GM12878 (cell line): Measurements from ENCODE around the gene ARHGDIG. TPM values are rescaled to one million over a fixed set of nuclear protein-coding genes. Genes with fewer than 3 reads are reported as not detected.

ENCODE experiments used
- ATAC-seq: fragments of 200-7000 bp; cut with Tn5 transposase; 3 replicates; pipeline ENCODE4 v1.9.1; 2020; ENCODE audit warnings: mild to moderate bottlenecking, moderate library complexity
- BruUV-seq: library from RNA; stranded (reverse); fragments of 400-500 nt; replicated peaks from 2 replicates; lab custom pipeline; 2021; lab: Mats Ljungman, UMichigan
- CTCF ChIA-PET: fragments of 300-600 bp; sonication (Branson Sonifier 250); formaldehyde crosslinking; extraction: SDS; loops from one replicate; lab custom pipeline; 2021; ENCODE audit warnings: inconsistent platforms; lab: Yijun Ruan, JAX
- POLR2A ChIA-PET: fragments of 350-600 bp; formaldehyde crosslinking; extraction: SDS; loops from one replicate; lab custom pipeline; 2021; ENCODE audit warnings: inconsistent platforms; lab: Charles Lee
- RAD21 ChIA-PET: fragments of 300-600 bp; sonication (Branson Sonifier 250); formaldehyde crosslinking; loops from one replicate; lab custom pipeline; 2023; ENCODE audit warnings: antibody characterized with exemption; ENCODE audit not compliant: unreplicated experiment; lab: Charles Lee
- SMC1A ChIA-PET: fragments of 300-600 bp; sonication (Branson Sonifier 250); formaldehyde crosslinking; loops from one replicate; lab custom pipeline; 2023; ENCODE audit not compliant: unreplicated experiment, uncharacterized antibody; lab: Charles Lee
- DNase-seq: peaks from one replicate; pipeline ENCODE4 v3.0.0-alpha.2; 2011; ENCODE audit warnings: low read depth, low spot score
- FAIRE-seq: peaks from 3 replicates; lab custom pipeline; 2011; peaks lifted over from hg19 to GRCh38; lab: Jason Lieb, UNC
- H2AFZ ChIP-seq: 2 replicates; pipeline ENCODE4 v1.6.0; 2011; ENCODE audit warnings: low read depth, low read length, control low read depth; ENCODE audit not compliant: control insufficient read depth
- H3K27ac ChIP-seq: 2 replicates; pipeline ENCODE4 v1.5.1; 2011; ENCODE audit warnings: control low read depth; ENCODE audit not compliant: control insufficient read depth, insufficient read depth
- H3K27me3 ChIP-seq, 2 experiments: replicated peaks in 1 of 2; 2 replicates each; pipeline versions ENCODE4 v1.6.0 to v1.6.1; 2011; ENCODE audit warnings: low read length in 1 of 2; ENCODE audit not compliant: control insufficient read depth in 2 of 2, insufficient read depth in 2 of 2
- H3K36me3 ChIP-seq, 2 experiments: 2 replicates each; pipeline ENCODE4 v1.5.1; 2011; ENCODE audit warnings: low read length in 1 of 2; ENCODE audit not compliant: control insufficient read depth in 2 of 2, insufficient read depth in 2 of 2
- H3K4me1 ChIP-seq: 2 replicates; pipeline ENCODE4 v1.6.1; 2011; ENCODE audit warnings: mild to moderate bottlenecking, low read length, moderate library complexity, mixed read lengths; ENCODE audit not compliant: control insufficient read depth, insufficient read depth
- H3K4me2 ChIP-seq: 2 replicates; pipeline ENCODE4 v1.6.0; 2011; ENCODE audit warnings: control low read depth; ENCODE audit not compliant: control insufficient read depth, insufficient read depth
- H3K4me3 ChIP-seq: fragments of 200-600 bp; sonication (generic); 2 replicates; pipeline ENCODE4 v1.5.1; 2016
- H3K79me2 ChIP-seq: 2 replicates; pipeline ENCODE4 v1.6.0; 2011; ENCODE audit warnings: low read length; ENCODE audit not compliant: control insufficient read depth, insufficient read depth
- H3K9ac ChIP-seq: 2 replicates; pipeline ENCODE4 v1.8.0; 2011; ENCODE audit warnings: low read length, control low read depth, mixed read lengths; ENCODE audit not compliant: control insufficient read depth, insufficient read depth
- H3K9me3 ChIP-seq: replicated peaks from 3 replicates; pipeline ENCODE4 v1.5.1; 2011; ENCODE audit warnings: mild to moderate bottlenecking, low read length; ENCODE audit not compliant: control insufficient read depth, insufficient read depth
- H4K20me1 ChIP-seq: 2 replicates; pipeline ENCODE4 v1.6.0; 2011; ENCODE audit not compliant: control insufficient read depth, insufficient read depth
- ETV6 ChIP-seq, 2 experiments: fragments of 450-650 bp in 1 of 2; IDR thresholded peaks in 1 of 2; conservative IDR thresholded peaks in 1 of 2; 2 replicates each; pipeline ENCODE4 v1.6.1; 2014; ENCODE audit warnings: antibody characterized with exemption in 1 of 2, borderline replicate concordance in 1 of 2, low read depth in 1 of 2, mild to moderate bottlenecking in 1 of 2, moderate library complexity in 1 of 2
- FOXK2 ChIP-seq: fragments of 450-650 bp; IDR thresholded peaks from 2 replicates; pipeline ENCODE4 v1.6.1; 2017; ENCODE audit warnings: mild to moderate bottlenecking, moderate library complexity
- HDAC2 ChIP-seq: fragments of 200-600 bp; sonication (generic); IDR thresholded peaks from 2 replicates; pipeline ENCODE4 v1.6.1; 2017
- POLR2AphosphoS5 ChIP-seq: IDR thresholded peaks from 2 replicates; pipeline ENCODE4 v1.6.1; 2011; ENCODE audit warnings: mild to moderate bottlenecking, low read length, inconsistent platforms
- RUNX3 ChIP-seq: IDR thresholded peaks from 2 replicates; pipeline ENCODE4 v1.6.1; 2012; ENCODE audit warnings: low read length, inconsistent platforms
- SRF ChIP-seq, 2 experiments: IDR thresholded peaks; 2 replicates each; pipeline ENCODE4 v1.6.1; 2011; ENCODE audit warnings: low read depth in 2 of 2, low read length in 2 of 2, mild to moderate bottlenecking in 1 of 2, moderate library complexity in 1 of 2
- YBX1 ChIP-seq: fragments of 450-650 bp; IDR thresholded peaks from 2 replicates; pipeline ENCODE4 v1.6.1; 2016; ENCODE audit warnings: antibody characterized with exemption
- ZNF384 ChIP-seq: IDR thresholded peaks from 2 replicates; pipeline ENCODE4 v1.6.1; 2012; ENCODE audit warnings: low read depth, mild to moderate bottlenecking, low read length, improper control_type of control experiment, borderline replicate concordance
- ZNF622 ChIP-seq: fragments of 450-650 bp; IDR thresholded peaks from 2 replicates; pipeline ENCODE4 v1.6.1; 2017; ENCODE audit warnings: mild to moderate bottlenecking, inconsistent platforms
- ZZZ3 ChIP-seq: IDR thresholded peaks from 2 replicates; pipeline ENCODE4 v1.6.1; 2011; ENCODE audit warnings: low read depth; ENCODE audit not compliant: control insufficient read depth, insufficient read length
- WGBS: methylation state at CpG from one replicate; pipeline ENCODE4 v1.1.6; 2016; ENCODE audit warnings: low lambda C conversion rate; ENCODE audit not compliant: insufficient replicate concordance, insufficient coverage; ENCODE audit errors: missing lambda C conversion rate; 5-methylcytosine and 5-hydroxymethylcytosine counted together
- in situ Hi-C: fragments of 300-500 bp; cut with MboI; formaldehyde crosslinking; loops from 9 replicates; pipeline ENCODE4 v1.14.3; 2018; ENCODE audit warnings: mixed read lengths
- intact Hi-C: fragments of 100-400 bp; cut with micrococcal nuclease; formaldehyde crosslinking; loops from one replicate; pipeline ENCODE4 v1.14.2; 2022; ENCODE audit not compliant: unreplicated experiment
- polyA plus RNA-seq, 11 experiments: library from polyadenylated mRNA; depleted of rRNA in 4 of 11; unstranded in 6 of 11; stranded (reverse) in 5 of 11; fragments of >200 nt; fragmentation: Nextera tagmentation in 4 of 11; fragmentation: Illumina TruSeq in 1 of 11; extraction: Ambion mirVana in 4 of 11; extraction: Trizol in 1 of 11; gene quantifications; 1 replicate in 1 of 11; 2 replicates in 10 of 11; pipeline versions ENCODE4 v1.2.1 to v1.2.3, GENCODE V29; 2011 to 2016; ENCODE audit warnings: inconsistent platforms in 2 of 11, missing spikeins in 2 of 11, low read depth in 1 of 11
- total RNA-seq, 4 experiments: library from RNA; depleted of rRNA in 3 of 4; stranded (reverse); fragments of >200 nt in 3 of 4; fragmentation: Illumina TruSeq in 1 of 4; extraction: Trizol in 1 of 4; gene quantifications; 2 replicates each; pipeline versions ENCODE4 v1.2.1 to v1.2.3, GENCODE V29; 2013 to 2021
- TF ChIP-seq, protein P1 (sequence below): IDR thresholded peaks from 2 replicates; pipeline ENCODE4 v1.6.1; 2011; ENCODE audit warnings: borderline replicate concordance, low read depth, mild to moderate bottlenecking, moderate library complexity, low read length; ENCODE audit not compliant: insufficient read depth, poor library complexity, severe bottlenecking
- TF ChIP-seq, protein P2 (sequence below): IDR thresholded peaks from 2 replicates; pipeline ENCODE4 v1.6.1; 2012; ENCODE audit warnings: low read length, inconsistent platforms
- TF ChIP-seq, protein P3 (sequence below): fragments of 450-650 bp; IDR thresholded peaks from 2 replicates; pipeline ENCODE4 v1.6.1; 2016; ENCODE audit warnings: mild to moderate bottlenecking, moderate library complexity, borderline replicate concordance
- TF ChIP-seq, protein P4 (sequence below): fragments of 450-650 bp; IDR thresholded peaks from 2 replicates; pipeline ENCODE4 v1.6.1; 2017; ENCODE audit warnings: borderline replicate concordance
- TF ChIP-seq, protein P5 (sequence below): IDR thresholded peaks from 2 replicates; pipeline ENCODE4 v1.6.1; 2011; ENCODE audit warnings: low read depth, low read length, improper control_type of control experiment, borderline replicate concordance

ARHGDIG gene
- total and polyA plus RNA-seq, 10 of the 15 experiments (the other 5 are each of a cell fraction or from before 2014, with no cell fraction given) = not detected

DNA sequence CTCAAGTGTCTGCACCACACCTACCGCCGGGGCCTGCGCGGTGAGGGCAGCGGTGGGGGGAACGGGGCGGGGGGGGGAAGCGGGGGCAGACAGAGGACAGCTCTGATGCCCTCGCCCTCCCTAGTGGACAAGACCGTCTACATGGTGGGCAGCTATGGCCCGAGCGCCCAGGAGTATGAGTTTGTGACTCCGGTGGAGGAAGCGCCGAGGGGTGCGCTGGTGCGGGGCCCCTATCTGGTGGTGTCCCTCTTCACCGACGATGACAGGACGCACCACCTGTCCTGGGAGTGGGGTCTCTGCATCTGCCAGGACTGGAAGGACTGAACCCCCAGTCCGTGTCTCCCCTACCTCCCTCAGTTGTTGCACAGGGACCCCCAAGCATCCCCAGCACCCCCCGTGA is 2.1 kb downstream of the ARHGDIG start:
- ATAC-seq (no peak), FAIRE-seq (no peak), DNase-seq (no peak)
- in situ Hi-C loops (no loop called here), intact Hi-C loops (no loop called here)
- Histone ChIP-seq H2AFZ (no peak overlapping the region), H3K36me3 (no peaks in the 10 kb centered on the region; a peak in 1 of 4 replicates), H3K9me3 (no peaks in the 10 kb centered on the region), H3K4me1 (no peaks in the 10 kb centered on the region), H3K79me2 (no peaks in the 10 kb centered on the region), H3K4me2 (no peak overlapping the region), H4K20me1 (no peaks in the 10 kb centered on the region), H3K27ac (no peak overlapping the region), H3K27me3 (no peaks in the 10 kb centered on the region; a peak in 1 of 4 replicates), H3K4me3 (no peak overlapping the region), H3K9ac (no peak overlapping the region)
- no TSS peak for BruUV-seq
- ChIA-PET CTCF (no interaction called here), POLR2A (no interaction called here), RAD21 (no interaction called here), SMC1A (no interaction called here)
- WGBS = 61% methylated on average over 11 of the region's 22 CpGs
- TF ChIP-seq RUNX3 = no peak
- TF ChIP-seq ZNF622 = no peak
- no peak for TF ChIP-seq ZNF384
- TF ChIP-seq, protein P1, sequence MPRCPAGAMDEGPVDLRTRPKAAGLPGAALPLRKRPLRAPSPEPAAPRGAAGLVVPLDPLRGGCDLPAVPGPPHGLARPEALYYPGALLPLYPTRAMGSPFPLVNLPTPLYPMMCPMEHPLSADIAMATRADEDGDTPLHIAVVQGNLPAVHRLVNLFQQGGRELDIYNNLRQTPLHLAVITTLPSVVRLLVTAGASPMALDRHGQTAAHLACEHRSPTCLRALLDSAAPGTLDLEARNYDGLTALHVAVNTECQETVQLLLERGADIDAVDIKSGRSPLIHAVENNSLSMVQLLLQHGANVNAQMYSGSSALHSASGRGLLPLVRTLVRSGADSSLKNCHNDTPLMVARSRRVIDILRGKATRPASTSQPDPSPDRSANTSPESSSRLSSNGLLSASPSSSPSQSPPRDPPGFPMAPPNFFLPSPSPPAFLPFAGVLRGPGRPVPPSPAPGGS = no peak
- TF ChIP-seq SRF (IDR thresholded peaks at IDR 0.05; ENCODE audit: low read depth in 2 of 2, low read length in 2 of 2) = no peak
- no peak for TF ChIP-seq ETV6 (conservative IDR thresholded peaks at IDR 0.05 in 1 of 2, IDR thresholded peaks at IDR 0.05 in 1 of 2; ENCODE audit: borderline replicate concordance in 1 of 2, low read depth in 1 of 2)
- no peak for TF ChIP-seq YBX1
- TF ChIP-seq HDAC2 = no peak
- no peak for TF ChIP-seq POLR2AphosphoS5
- TF ChIP-seq ZZZ3 = no peak
- TF ChIP-seq FOXK2 = no peak
- TF ChIP-seq, protein P2, sequence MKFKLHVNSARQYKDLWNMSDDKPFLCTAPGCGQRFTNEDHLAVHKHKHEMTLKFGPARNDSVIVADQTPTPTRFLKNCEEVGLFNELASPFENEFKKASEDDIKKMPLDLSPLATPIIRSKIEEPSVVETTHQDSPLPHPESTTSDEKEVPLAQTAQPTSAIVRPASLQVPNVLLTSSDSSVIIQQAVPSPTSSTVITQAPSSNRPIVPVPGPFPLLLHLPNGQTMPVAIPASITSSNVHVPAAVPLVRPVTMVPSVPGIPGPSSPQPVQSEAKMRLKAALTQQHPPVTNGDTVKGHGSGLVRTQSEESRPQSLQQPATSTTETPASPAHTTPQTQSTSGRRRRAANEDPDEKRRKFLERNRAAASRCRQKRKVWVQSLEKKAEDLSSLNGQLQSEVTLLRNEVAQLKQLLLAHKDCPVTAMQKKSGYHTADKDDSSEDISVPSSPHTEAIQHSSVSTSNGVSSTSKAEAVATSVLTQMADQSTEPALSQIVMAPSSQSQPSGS = no peak
- TF ChIP-seq, protein P3, sequence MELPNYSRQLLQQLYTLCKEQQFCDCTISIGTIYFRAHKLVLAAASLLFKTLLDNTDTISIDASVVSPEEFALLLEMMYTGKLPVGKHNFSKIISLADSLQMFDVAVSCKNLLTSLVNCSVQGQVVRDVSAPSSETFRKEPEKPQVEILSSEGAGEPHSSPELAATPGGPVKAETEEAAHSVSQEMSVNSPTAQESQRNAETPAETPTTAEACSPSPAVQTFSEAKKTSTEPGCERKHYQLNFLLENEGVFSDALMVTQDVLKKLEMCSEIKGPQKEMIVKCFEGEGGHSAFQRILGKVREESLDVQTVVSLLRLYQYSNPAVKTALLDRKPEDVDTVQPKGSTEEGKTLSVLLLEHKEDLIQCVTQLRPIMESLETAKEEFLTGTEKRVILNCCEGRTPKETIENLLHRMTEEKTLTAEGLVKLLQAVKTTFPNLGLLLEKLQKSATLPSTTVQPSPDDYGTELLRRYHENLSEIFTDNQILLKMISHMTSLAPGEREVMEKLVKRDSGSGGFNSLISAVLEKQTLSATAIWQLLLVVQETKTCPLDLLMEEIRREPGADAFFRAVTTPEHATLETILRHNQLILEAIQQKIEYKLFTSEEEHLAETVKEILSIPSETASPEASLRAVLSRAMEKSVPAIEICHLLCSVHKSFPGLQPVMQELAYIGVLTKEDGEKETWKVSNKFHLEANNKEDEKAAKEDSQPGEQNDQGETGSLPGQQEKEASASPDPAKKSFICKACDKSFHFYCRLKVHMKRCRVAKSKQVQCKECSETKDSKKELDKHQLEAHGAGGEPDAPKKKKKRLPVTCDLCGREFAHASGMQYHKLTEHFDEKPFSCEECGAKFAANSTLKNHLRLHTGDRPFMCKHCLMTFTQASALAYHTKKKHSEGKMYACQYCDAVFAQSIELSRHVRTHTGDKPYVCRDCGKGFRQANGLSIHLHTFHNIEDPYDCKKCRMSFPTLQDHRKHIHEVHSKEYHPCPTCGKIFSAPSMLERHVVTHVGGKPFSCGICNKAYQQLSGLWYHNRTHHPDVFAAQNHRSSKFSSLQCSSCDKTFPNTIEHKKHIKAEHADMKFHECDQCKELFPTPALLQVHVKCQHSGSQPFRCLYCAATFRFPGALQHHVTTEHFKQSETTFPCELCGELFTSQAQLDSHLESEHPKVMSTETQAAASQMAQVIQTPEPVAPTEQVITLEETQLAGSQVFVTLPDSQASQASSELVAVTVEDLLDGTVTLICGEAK = no peak
- TF ChIP-seq, protein P4, sequence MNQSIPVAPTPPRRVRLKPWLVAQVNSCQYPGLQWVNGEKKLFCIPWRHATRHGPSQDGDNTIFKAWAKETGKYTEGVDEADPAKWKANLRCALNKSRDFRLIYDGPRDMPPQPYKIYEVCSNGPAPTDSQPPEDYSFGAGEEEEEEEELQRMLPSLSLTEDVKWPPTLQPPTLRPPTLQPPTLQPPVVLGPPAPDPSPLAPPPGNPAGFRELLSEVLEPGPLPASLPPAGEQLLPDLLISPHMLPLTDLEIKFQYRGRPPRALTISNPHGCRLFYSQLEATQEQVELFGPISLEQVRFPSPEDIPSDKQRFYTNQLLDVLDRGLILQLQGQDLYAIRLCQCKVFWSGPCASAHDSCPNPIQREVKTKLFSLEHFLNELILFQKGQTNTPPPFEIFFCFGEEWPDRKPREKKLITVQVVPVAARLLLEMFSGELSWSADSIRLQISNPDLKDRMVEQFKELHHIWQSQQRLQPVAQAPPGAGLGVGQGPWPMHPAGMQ = no peak
- TF ChIP-seq, protein P5, sequence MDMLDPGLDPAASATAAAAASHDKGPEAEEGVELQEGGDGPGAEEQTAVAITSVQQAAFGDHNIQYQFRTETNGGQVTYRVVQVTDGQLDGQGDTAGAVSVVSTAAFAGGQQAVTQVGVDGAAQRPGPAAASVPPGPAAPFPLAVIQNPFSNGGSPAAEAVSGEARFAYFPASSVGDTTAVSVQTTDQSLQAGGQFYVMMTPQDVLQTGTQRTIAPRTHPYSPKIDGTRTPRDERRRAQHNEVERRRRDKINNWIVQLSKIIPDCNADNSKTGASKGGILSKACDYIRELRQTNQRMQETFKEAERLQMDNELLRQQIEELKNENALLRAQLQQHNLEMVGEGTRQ = no peak
